ENCODE results near the gene S100A14. TPM values are rescaled to one million over a fixed set of nuclear protein-coding genes. Genes with fewer than 3 reads are reported as not detected.
A peak's percentile ranks its signal among the peaks of the same experiment; 100 is the strongest.

Gene S100A14
- total RNA-seq, 1 donor from 2014 or later = 43.8 TPM

DNA sequence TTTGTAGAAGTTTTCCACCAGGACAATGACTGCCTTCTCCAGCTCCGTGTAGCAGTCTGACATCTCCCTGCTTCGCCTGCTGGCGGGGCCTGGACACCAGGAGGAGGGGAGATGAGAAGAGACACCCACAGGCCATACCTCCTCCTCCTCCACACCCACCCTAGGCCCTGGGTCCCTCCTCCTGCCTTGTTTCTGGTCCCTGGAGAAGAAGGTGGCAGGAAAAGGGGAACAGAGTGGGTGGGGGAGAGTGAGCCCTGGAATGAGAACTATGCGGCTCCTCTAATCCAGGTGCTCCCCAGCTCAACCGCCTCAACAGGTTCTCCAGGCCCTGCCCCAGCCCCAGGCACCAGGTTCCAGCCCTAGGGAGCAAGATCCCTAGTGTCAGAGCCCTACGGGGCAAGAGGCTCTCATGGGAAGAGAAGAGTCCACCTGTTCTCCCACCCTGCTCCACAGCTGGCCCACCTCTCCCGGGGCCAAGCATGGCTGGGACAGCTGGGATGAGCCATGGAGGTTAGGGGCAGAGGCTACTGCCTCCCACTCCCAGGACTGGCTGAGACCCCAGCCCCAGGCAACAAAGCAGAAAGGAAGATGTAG, 7.9 kb downstream of the S100A14 start:
- TF ChIP-seq CTCF (conservative IDR thresholded peaks at IDR 0.05; ENCODE audit: low read depth, low read length) = no peak
- DNase-seq (ENCODE audit: low read depth) = no peak
- peak overlapping the region; percentile 99 for H3K4me3 ChIP-seq (ENCODE audit: low read depth, low read length)

DNA sequence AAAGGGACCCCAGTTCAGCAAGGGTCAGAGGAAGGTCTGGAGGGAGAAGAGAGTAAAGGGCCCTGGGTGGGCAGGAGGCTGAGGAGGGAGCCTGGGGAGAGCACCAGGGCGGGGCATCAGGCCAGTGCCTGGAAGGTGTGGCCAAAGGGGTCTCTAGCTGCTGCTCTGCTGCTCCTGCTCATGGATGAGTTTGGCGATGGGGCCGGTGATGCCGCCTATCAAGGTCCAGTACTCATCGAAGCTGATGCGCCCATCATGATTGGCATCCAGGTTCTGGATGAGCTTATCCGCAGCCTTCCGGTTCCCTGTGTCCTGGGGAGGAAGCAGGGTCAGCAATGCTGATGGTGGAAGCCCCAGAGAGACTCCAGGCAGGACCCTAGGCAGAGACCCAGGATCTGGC, 8.7 kb downstream of the S100A14 start:
- no peak for DNase-seq (ENCODE audit: low read depth)
- peak overlapping the region; percentile 99 for H3K4me3 ChIP-seq (ENCODE audit: low read depth, low read length)
- TF ChIP-seq CTCF (conservative IDR thresholded peaks at IDR 0.05; ENCODE audit: low read depth, low read length) = no peak

DNA sequence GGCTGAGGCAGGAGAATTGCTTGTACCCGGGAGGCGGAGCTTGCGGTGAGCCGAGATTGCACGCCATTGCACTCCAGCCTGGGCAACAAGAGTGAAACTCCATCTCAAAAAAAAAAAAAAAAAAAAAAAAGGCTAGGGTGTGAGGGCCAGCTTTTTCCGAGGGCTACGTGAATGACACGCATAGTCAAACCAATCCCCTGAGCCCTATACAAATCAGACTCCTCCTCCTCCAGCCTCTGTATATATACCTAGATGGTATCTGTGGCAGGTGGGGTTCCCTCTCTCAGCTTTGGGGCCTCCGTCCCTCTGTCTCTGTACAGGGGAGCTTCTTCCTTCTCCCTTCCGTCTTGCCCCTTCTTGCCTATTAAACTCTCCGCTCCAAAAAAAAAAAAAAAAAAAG, 9.9 kb downstream of the S100A14 start:
- no peak overlapping the region for H3K4me3 ChIP-seq (ENCODE audit: low read depth, low read length)
- no peak for DNase-seq (ENCODE audit: low read depth)
- TF ChIP-seq CTCF (conservative IDR thresholded peaks at IDR 0.05; ENCODE audit: low read depth, low read length) = no peak

- no peak for TF ChIP-seq CTCF (conservative IDR thresholded peaks at IDR 0.05; ENCODE audit: low read depth, low read length)
- no peak for DNase-seq (ENCODE audit: low read depth)
- no peak overlapping the region for H3K4me3 ChIP-seq (ENCODE audit: low read depth, low read length)
Measured at GRCh38 chr1:153602749-153603148, 13.4 kb downstream of the S100A14 start.

- no peak for TF ChIP-seq CTCF (conservative IDR thresholded peaks at IDR 0.05; ENCODE audit: low read depth, low read length)
- no peak overlapping the region for H3K4me3 ChIP-seq (ENCODE audit: low read depth, low read length)
- DNase-seq (ENCODE audit: low read depth) = no peak
Measured at GRCh38 chr1:153599847-153600246, 16.3 kb downstream of the S100A14 start.

DNA sequence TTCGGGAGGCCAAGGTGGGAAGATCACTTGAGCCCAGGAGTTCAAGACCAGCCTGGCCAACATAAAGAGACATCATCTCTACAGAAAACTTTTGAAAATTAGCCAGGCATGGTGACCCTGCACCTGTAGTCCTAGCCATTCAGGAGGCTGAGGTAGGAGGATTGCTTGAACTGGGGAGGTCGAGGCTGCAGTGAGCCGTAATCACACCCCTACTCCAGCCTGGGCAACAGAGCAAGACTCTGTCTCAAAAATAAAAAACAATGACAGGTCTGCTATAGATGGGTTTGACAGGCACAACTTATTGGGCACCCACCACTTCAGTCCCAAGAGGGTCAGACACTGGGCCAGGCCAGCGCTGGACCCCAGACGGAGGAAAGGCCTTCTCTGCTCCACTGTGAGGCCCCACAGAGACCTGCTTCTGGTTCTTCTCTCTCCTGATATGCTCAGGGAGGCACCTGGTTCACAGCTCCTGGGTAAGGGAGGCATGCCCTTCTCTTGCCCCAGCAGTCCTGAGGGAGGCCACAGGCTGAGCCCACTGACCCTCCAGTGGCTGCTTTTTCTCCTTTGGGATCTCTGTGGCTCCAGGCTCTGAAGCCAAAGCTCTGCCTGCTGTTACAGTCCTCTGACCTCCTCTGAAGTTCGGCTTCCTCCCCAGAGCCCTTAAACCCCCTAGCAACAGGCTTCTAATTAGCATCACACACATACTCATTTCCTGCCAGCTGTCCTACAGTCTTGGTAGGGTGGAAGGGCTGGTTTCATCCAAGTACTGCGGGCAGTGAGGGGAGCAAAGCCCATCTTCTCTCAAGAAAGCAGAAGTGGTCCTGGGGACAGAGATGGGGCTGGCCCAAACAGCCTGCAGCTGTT, 17.6 kb downstream of the S100A14 start:
- TF ChIP-seq CTCF (conservative IDR thresholded peaks at IDR 0.05; ENCODE audit: low read depth, low read length) = no peak
- no peak overlapping the region for H3K4me3 ChIP-seq (ENCODE audit: low read depth, low read length)
- DNase-seq (ENCODE audit: low read depth) = no peak

Measured in epithelial cell of proximal tubule (primary cell).